Neural progenitor cell (in vitro differentiated cells): ENCODE measurements around the gene ACOXL. TPM values are rescaled to one million over a fixed set of nuclear protein-coding genes. Genes with fewer than 3 reads are reported as not detected.

Experiments
- DNase-seq: peaks from one replicate; pipeline ENCODE4 v3.0.0-alpha.2; 2016; ENCODE audit warnings: low spot score
- H2AFZ ChIP-seq: fragments of 200-600 bp; sonication (generic); replicated peaks from 2 replicates; pipeline ENCODE4 v1.6.1; 2016; ENCODE audit warnings: antibody characterized with exemption
- H3F3A ChIP-seq: fragments of 200-600 bp; sonication (generic); 2 replicates; pipeline ENCODE4 v1.6.1; 2016; ENCODE audit warnings: antibody characterized with exemption, low read depth
- H3K27ac ChIP-seq: fragments of 200-600 bp; sonication (generic); 2 replicates; pipeline ENCODE4 v1.5.1; 2016; ENCODE audit warnings: mild to moderate bottlenecking
- H3K27me3 ChIP-seq: fragments of 200-600 bp; sonication (generic); 2 replicates; pipeline ENCODE4 v1.6.1; 2016; ENCODE audit warnings: mild to moderate bottlenecking, moderate library complexity
- H3K36me3 ChIP-seq: fragments of 200-600 bp; sonication (generic); 2 replicates; pipeline ENCODE4 v1.5.1; 2016
- H3K4me1 ChIP-seq: fragments of 200-600 bp; sonication (generic); 2 replicates; pipeline ENCODE4 v1.6.1; 2016; ENCODE audit warnings: mixed run types
- H3K4me2 ChIP-seq: fragments of 200-600 bp; sonication (generic); 2 replicates; pipeline ENCODE4 v1.6.1; 2016
- H3K4me3 ChIP-seq: fragments of 200-600 bp; sonication (generic); 2 replicates; pipeline ENCODE4 v1.5.1; 2016
- H3K79me2 ChIP-seq: fragments of 200-600 bp; sonication (generic); 2 replicates; pipeline ENCODE4 v1.6.1; 2016; ENCODE audit warnings: low read depth
- H3K9ac ChIP-seq: fragments of 200-600 bp; sonication (generic); 2 replicates; pipeline ENCODE4 v1.6.1; 2016
- H3K9me3 ChIP-seq: fragments of 200-600 bp; sonication (generic); 2 replicates; pipeline ENCODE4 v1.5.1; 2016; ENCODE audit warnings: low read depth
- H4K20me1 ChIP-seq: fragments of 200-600 bp; sonication (generic); 2 replicates; pipeline ENCODE4 v1.6.1; 2016; ENCODE audit warnings: low read depth
- H3K27ac Mint-ChIP-seq: 3 replicates; pipeline ENCODE4 v1.8.0; 2021; ENCODE audit warnings: mixed read lengths
- H3K27me3 Mint-ChIP-seq: 2 replicates; pipeline ENCODE4 v1.8.0; 2022; ENCODE audit warnings: low read depth, mild to moderate bottlenecking, inconsistent platforms, moderate library complexity, mixed read lengths; ENCODE audit not compliant: insufficient read depth
- H3K36me3 Mint-ChIP-seq: 3 replicates; pipeline ENCODE4 v1.8.0; 2021; ENCODE audit warnings: mixed read lengths
- H3K4me1 Mint-ChIP-seq: 3 replicates; pipeline ENCODE4 v1.8.0; 2021; ENCODE audit warnings: mixed read lengths
- H3K4me3 Mint-ChIP-seq: 3 replicates; pipeline ENCODE4 v1.8.0; 2021; ENCODE audit warnings: mild to moderate bottlenecking, moderate library complexity, mixed read lengths
- H3K9me3 Mint-ChIP-seq: 3 replicates; pipeline ENCODE4 v1.8.0; 2020; ENCODE audit warnings: mixed read lengths
- CTCF ChIP-seq: fragments of 200-600 bp; sonication (generic); IDR thresholded peaks from 2 replicates; pipeline ENCODE4 v1.5.1; 2017; ENCODE audit warnings: antibody characterized with exemption, mild to moderate bottlenecking
- EZH2 ChIP-seq: fragments of 200-600 bp; sonication (generic); IDR thresholded peaks from 2 replicates; pipeline ENCODE4 v1.6.1; 2017; ENCODE audit warnings: antibody characterized with exemption, mild to moderate bottlenecking, moderate library complexity
- EZH2phosphoT487 ChIP-seq: fragments of 200-600 bp; sonication (generic); IDR thresholded peaks from 2 replicates; pipeline ENCODE4 v1.6.1; 2017; ENCODE audit warnings: antibody characterized with exemption
- total RNA-seq: library from RNA; depleted of rRNA; stranded (reverse); fragments of >200 nt; gene quantifications from 2 replicates; pipeline ENCODE4 v1.2.3, GENCODE V29; 2015; ENCODE audit warnings: low replicate concordance

Gene ACOXL
- total RNA-seq, 1 donor from 2014 or later: 2.9 TPM

- Mint-ChIP-seq H3K27ac (no peak overlapping the region), H3K9me3 (peaks cover 2% of the 10 kb centered on the region), H3K4me3 (no peak overlapping the region), H3K36me3 (no peaks in the 10 kb centered on the region), H3K4me1 (peaks cover 18% of the 10 kb centered on the region), H3K27me3 (peaks cover 3% of the 10 kb centered on the region)
- H3K4me1 ChIP-seq: peaks cover 24% of the 10 kb centered on the region
- TF ChIP-seq CTCF: no peak
- no peak for TF ChIP-seq EZH2
- TF ChIP-seq EZH2phosphoT487: no peak
- no peak overlapping the region for H3K9ac ChIP-seq
- no peaks in the 10 kb centered on the region for H3K27me3 ChIP-seq
- no peak overlapping the region for H3K27ac ChIP-seq
- no peak overlapping the region for H2AFZ ChIP-seq
- no peaks in the 10 kb centered on the region for H3K79me2 ChIP-seq
- DNase-seq: no peak
- no peaks in the 10 kb centered on the region for H3K9me3 ChIP-seq
- no peaks in the 10 kb centered on the region for H4K20me1 ChIP-seq
- no peak overlapping the region for H3K4me2 ChIP-seq
- H3K36me3 ChIP-seq: no peaks in the 10 kb centered on the region
- no peak overlapping the region for H3K4me3 ChIP-seq
- no peaks in the 10 kb centered on the region for H3F3A ChIP-seq
These were observed 226.2 kb downstream of the ACOXL start for GRCh38 chr2:110958346-110959119.

DNA sequence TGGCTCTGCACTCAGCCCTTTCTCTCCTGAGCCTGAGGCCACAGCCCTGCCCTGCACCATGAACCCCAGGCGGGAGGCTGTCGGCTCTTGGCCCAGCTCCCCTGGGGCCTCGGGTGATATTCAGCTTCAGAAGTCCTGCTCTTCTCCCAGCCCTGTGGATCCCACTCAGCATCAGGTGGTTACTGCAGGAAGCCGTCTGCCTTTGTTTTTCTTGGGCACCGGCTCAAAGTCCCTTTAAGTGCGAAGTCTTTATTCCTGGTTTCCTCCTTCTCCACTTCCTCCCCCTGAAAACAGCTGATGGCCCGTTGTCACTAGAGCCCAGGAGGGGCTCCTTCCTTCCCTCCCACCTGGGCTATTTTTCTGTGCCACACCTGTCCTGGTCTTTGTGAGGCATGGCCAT is 226.8 kb downstream of the ACOXL start:
- no peaks in the 10 kb centered on the region for H3K36me3 ChIP-seq
- no peak for DNase-seq
- no peaks in the 10 kb centered on the region for H4K20me1 ChIP-seq
- no peak overlapping the region for H3K4me2 ChIP-seq
- H3K4me3 ChIP-seq: no peak overlapping the region
- Mint-ChIP-seq H3K27ac (no peak overlapping the region), H3K36me3 (no peaks in the 10 kb centered on the region), H3K27me3 (peaks cover 3% of the 10 kb centered on the region), H3K4me3 (no peak overlapping the region), H3K4me1 (peaks cover 18% of the 10 kb centered on the region), H3K9me3 (peaks cover 2% of the 10 kb centered on the region)
- TF ChIP-seq EZH2phosphoT487 (no peak), EZH2 (no peak), CTCF (no peak)
- no peak overlapping the region for H2AFZ ChIP-seq
- H3K27me3 ChIP-seq: no peaks in the 10 kb centered on the region
- no peaks in the 10 kb centered on the region for H3K79me2 ChIP-seq
- no peak overlapping the region for H3K9ac ChIP-seq
- no peaks in the 10 kb centered on the region for H3F3A ChIP-seq
- H3K9me3 ChIP-seq: no peaks in the 10 kb centered on the region
- H3K4me1 ChIP-seq: peaks cover 24% of the 10 kb centered on the region
- no peak overlapping the region for H3K27ac ChIP-seq

- Mint-ChIP-seq H3K27ac (no peak overlapping the region), H3K27me3 (peaks cover 3% of the 10 kb centered on the region), H3K4me3 (no peak overlapping the region), H3K36me3 (no peaks in the 10 kb centered on the region), H3K4me1 (peaks cover 12% of the 10 kb centered on the region), H3K9me3 (peaks cover 2% of the 10 kb centered on the region)
- Histone ChIP-seq H3K9me3 (no peaks in the 10 kb centered on the region), H3K36me3 (no peaks in the 10 kb centered on the region), H4K20me1 (no peaks in the 10 kb centered on the region), H2AFZ (no peak overlapping the region), H3F3A (no peaks in the 10 kb centered on the region), H3K9ac (no peak overlapping the region), H3K4me3 (no peak overlapping the region), H3K27ac (no peak overlapping the region), H3K79me2 (no peaks in the 10 kb centered on the region), H3K27me3 (no peaks in the 10 kb centered on the region), H3K4me1 (peaks cover 14% of the 10 kb centered on the region), H3K4me2 (no peak overlapping the region)
- DNase-seq: no peak
- TF ChIP-seq EZH2 (no peak), EZH2phosphoT487 (no peak), CTCF (no peak)
These were observed 227.9 kb downstream of the ACOXL start for GRCh38 chr2:110960281-110960680.
